Stimulated activated CD8-positive, alpha-beta memory T cell treated with anti-CD3 and anti-CD28 coated beads, Interleukin-12 subunit alpha, Interleukin-12 subunit beta, amount 100 ng/mL, for 24 hours (primary cell): ENCODE data around the gene SUN1.
"Not testable (repeated sequence)": the region's sequence is repeated elsewhere in the genome, so short reads cannot be mapped to it uniquely, and the experiment has no call there.

ENCODE experiments used
- DNase-seq: peaks from one replicate; pipeline ENCODE4 v3.0.0-alpha.2; 2020; ENCODE audit errors: extremely low read depth

SUN1 gene

DNA sequence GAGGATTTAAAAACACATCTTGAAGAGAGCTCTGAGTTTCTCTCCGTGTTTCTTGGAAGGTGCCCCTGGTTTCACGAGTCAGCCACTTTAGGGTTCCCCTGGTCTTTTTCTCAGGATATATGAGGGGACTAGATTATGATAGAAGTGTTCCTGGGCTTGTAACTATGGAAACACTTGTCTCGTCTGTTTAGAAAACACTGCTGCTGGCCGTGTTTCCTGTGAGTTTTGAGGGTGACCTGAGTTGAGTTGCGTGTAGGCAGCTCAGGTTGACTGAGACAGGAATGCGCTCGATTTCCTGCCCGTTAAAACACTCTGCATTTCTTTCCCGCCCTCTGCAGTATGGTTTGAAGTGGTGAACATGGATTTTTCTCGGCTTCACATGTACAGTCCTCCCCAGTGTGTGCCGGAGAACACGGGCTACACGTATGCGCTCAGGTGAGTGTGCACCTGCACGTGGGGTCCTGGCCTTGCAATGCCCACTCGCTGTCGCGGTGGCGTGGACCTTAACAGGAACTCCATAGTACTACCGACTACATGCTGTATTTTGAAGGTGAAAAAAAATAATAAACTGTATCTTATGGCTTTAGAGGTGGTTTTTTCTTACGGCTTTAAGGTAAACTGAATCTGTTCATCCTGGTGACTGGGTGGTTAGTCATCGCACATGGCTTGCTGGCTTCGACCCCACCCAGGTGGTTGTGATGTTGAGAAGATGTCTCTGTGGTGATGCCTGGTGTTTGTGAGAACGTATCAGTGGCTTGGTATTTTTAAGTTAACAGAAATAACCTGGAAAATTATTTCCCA is at the start of gene SUN1:
Gene SUN1, plus strand, starts transcription at position 310 of the 801 bp plus-strand sequence. Its CDS starts 49 bp downstream, at position 359.
- peak; percentile 39 for DNase-seq

- no peak for DNase-seq
Observed at GRCh38 chr7:782718-783449, 49.4 kb upstream of the SUN1 start.

GRCh38 chr7:783556-784490 is 48.5 kb upstream of the SUN1 start:
- no peak for DNase-seq

DNA sequence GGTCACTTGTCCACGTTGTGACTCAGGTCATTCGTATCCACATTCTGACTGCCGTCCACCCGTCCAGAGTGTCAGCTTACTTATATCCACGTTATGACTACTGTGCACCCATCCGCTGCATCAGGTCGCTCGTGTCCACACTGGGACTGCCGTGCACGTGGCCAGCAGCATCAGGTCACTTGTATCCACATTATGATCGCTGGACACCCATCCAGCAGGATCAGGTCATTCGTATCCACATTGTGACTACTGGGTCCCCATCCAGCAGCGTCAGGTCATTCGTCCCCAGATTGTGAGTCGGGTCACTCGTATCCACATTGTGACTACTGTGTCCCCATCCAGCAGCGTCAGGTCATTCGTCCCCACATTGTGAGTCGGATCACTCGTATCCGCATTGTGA is 47.3 kb upstream of the SUN1 start:
- DNase-seq, result no peak

DNA sequence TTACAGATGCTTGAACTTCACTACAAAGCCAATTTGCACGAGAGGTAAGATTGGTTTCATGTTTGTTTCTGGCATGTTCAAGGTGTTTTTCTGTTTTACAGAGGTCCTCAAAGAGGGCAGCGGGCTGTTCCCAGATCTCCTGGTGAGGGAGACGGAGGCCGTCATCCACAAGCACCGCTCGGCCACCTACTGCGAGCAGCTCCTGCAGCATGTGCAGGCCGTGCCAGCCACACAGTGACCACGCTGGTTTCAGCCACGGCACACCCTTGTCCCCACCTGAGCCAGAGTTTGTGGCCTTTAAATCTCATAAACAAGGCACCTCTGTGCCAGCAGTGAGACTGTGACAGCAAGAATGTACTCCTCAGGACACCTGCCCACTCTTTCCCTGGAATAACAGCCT is 46.9 kb upstream of the SUN1 start:
- no peak for DNase-seq

- DNase-seq, result peak; percentile 38
Observed at GRCh38 chr7:786472-787255, 45.6 kb upstream of the SUN1 start.

DNA sequence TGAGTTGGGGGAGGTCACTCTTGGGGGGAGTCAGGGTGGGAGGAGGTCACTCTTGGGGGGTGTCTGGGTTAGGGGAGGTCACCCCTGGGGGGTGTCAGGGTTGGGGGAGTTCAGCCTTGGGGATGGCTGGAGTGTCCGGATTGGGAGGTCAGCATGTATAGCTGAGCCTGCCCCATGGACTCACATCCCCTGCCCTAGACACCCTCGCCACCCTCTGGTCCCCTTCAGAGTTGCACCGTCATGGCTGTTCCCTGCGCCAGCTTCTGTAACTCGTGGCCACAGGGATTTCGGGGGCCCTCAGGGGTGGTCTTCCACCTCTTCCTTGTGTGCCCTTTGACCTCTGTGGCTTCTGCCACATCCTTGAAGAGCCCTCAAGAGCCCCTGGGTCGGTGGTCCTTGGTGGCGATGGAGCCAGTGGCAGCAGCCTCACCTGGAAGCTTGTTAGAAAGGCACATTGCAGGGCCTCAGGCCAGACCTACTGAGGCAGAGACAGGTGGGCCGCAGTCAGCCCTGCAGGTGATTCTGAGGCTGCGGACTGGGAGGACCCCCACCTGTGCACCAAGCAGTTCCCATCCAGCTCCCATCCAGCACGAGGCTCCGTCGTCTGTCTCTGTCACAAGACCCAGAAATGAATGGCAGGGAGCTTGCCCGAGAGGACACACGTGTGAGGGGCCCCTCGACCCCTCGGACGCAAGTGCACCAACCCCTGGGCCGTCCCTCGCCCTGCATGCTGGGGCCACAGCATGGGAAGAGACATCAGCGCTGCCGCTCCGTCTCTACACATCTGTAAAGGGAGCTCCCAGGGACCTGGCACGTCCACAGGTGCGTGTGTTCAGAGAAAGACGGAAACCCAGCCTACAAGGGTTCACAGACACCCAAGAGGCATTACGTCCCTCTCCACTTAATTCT is 44.7 kb upstream of the SUN1 start:
- no peak for DNase-seq

DNA sequence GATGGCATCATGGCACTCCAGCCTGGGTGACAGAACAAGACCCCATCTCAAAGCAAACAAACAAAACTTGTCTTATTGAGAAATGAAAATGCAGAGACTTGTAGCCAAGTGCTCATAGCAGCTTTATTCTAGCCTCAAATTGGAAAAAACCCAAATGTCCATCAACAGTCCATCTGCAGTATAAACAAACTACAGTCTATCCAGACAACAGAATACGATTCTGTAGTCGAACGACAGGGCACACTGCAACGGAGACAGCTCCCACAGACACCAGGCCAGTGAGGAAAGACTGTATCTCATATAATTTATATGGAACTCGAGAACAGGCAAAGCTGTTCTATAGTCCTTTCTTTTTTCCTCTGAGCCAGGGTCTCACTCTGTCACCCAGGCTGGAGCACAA is 40.8 kb upstream of the SUN1 start:
- no peak for DNase-seq

GRCh38 chr7:794207-794606 is 38.1 kb upstream of the SUN1 start:
- no peak for DNase-seq

DNA sequence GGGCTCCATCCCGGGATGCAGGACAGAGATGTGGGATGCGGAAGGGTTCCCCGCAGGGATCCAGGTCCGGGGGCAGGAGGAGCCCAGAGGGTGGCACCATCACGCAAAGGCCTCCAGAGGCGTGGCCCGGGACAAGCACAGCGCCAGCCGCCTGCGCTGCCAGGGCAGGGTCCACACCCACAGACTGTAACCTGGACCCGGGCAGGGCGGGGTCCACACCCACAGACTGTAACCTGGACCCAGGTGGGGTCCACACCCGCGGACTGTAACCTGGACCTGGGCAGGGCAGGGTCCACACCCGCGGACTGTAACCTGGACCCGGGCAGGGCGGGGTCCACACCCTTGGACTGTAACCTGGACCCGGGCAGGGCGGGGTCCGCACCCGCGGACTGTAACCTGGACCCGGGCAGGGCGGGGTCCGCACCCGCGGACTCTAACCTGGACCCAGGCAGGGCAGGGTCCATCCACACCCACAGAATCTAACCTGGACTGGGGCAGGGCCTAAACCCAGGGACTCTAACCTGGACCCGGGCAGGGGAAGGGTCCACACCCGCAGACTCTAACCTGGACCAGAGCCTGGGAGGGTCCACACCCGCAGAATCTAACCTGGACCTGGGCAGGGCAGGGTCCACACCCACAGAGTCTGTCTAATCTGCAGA is 37.5 kb upstream of the SUN1 start:
- no peak for DNase-seq

GRCh38 chr7:796434-797169 is 35.7 kb upstream of the SUN1 start:
- not testable (repeated sequence) for DNase-seq

DNA sequence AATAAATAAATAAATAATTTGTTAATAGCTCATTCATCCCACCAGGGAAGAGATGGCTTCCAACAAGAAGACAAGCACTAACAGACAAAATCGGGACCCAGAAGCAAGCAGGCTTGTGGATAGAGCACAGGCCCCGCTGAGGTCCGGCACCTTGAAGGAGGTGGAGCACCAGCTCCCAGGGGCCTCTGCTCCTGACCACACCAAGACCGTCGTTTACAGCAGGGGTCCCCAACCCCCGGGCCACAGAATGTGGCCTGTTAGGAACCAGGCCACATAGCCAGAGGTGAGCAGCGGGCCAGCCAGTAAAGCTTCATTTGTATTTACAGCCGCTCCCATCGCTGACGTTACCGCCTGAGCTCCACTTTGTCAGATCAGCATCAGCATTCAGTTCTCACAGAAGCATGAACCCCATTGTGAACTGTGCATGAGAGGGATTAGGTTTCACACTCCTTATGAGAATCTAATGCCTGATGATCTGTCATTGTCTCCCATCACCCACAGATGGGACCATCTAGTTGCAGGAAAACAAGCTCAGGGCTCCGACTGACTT is 33.3 kb upstream of the SUN1 start:
- no peak for DNase-seq

GRCh38 chr7:800692-801091 is 31.6 kb upstream of the SUN1 start:
- no peak for DNase-seq

GRCh38 chr7:801351-801750 is 30.9 kb upstream of the SUN1 start:
- DNase-seq, result not testable (repeated sequence)

GRCh38 chr7:801940-802381 is 30.3 kb upstream of the SUN1 start:
- DNase-seq, result no peak

GRCh38 chr7:802500-803242 is 29.6 kb upstream of the SUN1 start:
- no peak for DNase-seq

GRCh38 chr7:803243-803635 is 29.0 kb upstream of the SUN1 start:
- DNase-seq, result no peak

- DNase-seq, result not testable (repeated sequence)
Observed at GRCh38 chr7:803796-804195, 28.5 kb upstream of the SUN1 start.
